GM21526 (cell line): ENCODE results near the gene IQCH.

ENCODE experiments used
- ATAC-seq: cut with Tn5 transposase; IDR thresholded peaks from one replicate; pipeline ENCODE4 v1.9.1; 2021; ENCODE audit warnings: moderate library complexity; ENCODE audit not compliant: unreplicated experiment, low FRiP score

IQCH gene

DNA sequence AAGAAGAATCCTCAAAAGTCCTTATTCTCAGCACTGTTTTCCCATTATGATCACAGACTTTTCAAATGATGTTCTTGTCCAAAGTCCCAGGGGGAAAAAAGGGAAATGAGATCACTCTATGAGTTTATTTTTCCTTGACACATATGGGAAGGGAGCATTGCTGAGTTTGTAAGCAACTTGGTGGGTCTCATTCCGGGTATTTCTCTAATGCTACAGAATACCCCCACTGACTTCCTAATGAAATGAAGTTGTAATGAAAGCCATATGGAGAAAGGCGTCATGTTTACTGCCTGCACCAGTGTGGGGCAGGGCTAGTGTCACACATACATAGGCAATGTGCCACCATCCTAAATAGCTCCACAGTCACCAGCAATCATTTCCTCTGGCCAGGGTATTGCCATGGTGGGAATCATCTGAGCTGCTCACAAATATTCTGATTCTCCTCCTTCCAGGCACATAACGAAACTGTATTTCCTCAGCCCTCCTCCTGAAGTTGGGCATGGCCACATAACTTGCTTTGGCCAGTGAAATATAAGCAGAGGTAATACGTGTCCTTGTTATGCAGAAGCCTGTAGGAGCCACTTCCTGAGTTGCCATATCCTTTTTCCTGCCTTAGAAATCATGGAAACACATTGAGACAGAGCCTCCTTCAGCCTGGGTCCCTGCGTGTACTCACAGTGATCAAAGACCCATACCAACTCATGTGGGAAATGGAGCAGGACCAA lies 225.4 kb downstream of the IQCH start:
- ATAC-seq: no peak

DNA sequence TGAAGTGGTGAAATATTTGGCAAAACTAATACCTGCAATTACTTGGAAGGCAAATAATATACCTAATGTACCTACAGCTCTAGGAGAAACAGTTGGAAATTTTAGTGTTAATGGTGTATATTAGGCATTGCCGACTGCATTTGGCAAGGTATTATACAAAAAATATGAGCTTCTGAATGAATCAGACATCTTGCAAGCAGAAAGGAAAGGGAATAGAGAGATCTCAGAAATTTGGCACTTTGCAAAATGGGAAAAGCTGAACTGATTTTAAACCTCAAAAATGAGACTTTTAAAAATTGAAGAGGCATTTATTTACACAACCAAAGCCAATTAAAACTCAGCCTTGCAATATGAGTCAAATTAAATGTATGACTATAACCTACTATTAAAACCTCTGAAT lies 226.2 kb downstream of the IQCH start:
- ATAC-seq: no peak

- no peak for ATAC-seq
Observed at GRCh38 chr15:67481680-67482079, 227.1 kb downstream of the IQCH start.

- ATAC-seq: no peak
Observed at GRCh38 chr15:67495585-67495984, 241.0 kb downstream of the IQCH start.

DNA sequence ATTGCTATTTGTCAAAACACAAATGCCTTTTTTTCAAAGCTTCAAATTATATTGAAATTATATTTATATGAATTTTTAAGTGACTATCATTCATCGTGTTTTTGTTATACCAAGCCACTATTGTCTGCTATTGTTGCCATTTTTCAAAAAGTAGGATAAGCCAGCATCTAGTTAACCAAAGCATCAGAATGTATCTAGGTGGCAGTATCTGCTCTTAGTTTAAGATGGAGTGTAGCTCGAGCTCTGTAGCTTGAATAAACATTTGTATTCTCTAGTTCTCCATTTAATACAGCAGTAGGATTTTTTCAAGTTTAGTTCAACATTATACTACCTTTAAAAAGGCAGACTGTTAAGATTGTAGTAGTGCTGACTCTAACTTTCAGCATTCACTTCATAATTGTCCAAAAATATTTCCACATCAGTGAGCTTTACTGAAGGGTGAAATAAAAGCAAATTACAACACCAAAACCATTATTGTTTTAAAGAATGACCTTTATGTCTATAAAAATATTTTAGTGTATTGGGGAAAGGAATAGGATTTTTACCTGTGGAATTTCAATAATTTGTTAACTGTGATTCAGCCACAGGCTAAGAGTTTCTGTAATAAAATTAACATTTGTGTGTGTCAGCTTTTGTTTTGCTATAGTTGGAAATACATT lies 246.7 kb downstream of the IQCH start:
- no peak for ATAC-seq

GRCh38 chr15:67501836-67502461 lies 247.4 kb downstream of the IQCH start:
- ATAC-seq: no peak

DNA sequence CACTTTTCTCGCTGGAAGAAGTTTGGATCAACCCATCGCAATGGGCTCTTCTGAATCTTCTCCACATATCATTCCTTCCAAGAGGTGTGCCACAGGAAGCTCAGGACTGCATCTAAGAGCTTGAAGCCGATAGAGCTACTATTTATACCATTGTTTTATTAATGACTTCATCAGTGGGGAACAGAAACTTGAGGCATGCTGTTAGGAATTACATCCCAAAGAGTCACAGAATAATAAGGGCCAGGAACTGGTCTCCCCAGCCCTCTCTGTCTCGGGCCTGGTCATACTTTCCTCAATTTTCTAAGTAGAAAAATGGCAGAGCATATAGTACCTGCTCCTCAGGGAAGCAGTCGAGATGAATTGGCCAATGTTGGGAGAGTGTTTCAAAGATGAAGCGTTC lies 249.5 kb downstream of the IQCH start:
- no peak for ATAC-seq

DNA sequence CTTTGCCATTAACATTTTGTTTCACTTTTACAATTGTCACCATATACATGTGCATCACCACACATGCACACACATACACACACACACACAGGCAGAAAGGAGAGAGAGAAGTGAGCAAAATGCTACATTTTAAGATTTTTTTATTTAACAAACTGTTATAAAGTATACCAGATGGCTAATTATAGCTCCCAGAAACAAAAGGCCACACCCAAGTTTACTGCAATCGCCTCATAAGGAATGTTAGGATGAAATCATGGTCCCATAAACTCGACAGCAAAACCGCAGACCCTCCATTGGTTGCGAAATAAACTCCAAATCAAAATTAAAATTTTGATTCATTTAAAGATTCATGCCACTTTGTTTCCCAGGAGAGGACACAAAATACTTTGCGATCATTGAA lies 250.2 kb downstream of the IQCH start:
- no peak for ATAC-seq

- no peak for ATAC-seq
Observed at GRCh38 chr15:67505675-67506572, 251.3 kb downstream of the IQCH start.

GRCh38 chr15:67506775-67507747 lies 252.5 kb downstream of the IQCH start:
- ATAC-seq: no peak

DNA sequence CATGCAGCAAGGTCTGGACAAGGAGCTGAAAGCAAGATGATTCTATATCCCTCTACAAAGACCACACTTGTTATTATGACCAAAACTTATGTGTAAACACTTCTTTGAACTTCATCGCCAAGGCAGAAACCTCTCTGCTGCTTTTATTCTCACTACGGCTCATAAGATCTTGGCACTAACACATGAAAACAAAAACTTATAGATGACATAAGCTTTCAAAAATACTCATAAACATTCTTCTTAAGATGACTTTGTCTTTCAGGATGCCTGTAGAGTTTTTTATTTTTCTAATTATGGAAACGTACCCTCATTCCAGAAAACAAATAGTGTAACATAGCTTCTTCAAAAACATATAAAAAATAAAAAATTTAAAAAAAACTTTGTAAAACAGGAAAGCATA lies 253.8 kb downstream of the IQCH start:
- ATAC-seq: no peak

- no peak for ATAC-seq
Observed at GRCh38 chr15:67509918-67510317, 255.3 kb downstream of the IQCH start.

- no peak for ATAC-seq
Observed at GRCh38 chr15:67510597-67511190, 256.1 kb downstream of the IQCH start.

DNA sequence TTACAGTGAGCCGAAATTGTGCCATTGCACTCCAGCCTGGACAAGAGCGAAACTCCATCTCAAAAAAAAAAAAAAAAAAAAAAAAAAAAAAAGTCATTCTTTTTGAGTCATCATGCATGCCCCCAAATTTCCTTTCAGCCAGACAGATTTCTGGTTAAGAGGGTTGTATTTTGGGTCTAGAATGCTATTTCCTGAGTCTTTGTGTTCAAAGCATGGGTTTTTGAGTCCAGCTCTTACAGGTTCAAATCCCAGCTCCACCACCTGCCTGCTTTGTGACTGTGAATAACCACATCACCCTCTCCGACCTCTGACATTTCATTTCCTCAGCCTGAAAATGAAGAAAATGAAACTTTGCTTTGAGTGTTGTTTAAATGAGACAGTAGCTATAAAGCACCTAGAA lies 257.0 kb downstream of the IQCH start:
- no peak for ATAC-seq

DNA sequence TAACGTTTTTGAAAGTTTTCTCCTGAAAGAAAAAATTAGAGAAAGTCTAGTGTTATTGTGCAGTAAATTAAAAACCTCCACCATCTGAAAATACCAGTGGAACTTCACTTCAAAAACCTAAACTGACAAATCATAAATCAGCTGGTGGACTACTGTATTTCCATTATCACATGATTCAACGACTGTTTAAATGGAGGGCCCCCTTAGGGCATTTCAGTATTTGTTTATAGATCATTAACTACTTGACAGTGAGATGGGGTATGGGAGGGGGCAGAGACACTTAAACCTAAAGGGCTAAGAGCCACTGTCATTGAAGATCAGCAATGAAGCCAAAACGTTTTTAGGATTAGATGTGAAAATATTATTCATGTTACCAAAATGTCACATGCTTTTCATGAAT lies 257.6 kb downstream of the IQCH start:
- no peak for ATAC-seq

DNA sequence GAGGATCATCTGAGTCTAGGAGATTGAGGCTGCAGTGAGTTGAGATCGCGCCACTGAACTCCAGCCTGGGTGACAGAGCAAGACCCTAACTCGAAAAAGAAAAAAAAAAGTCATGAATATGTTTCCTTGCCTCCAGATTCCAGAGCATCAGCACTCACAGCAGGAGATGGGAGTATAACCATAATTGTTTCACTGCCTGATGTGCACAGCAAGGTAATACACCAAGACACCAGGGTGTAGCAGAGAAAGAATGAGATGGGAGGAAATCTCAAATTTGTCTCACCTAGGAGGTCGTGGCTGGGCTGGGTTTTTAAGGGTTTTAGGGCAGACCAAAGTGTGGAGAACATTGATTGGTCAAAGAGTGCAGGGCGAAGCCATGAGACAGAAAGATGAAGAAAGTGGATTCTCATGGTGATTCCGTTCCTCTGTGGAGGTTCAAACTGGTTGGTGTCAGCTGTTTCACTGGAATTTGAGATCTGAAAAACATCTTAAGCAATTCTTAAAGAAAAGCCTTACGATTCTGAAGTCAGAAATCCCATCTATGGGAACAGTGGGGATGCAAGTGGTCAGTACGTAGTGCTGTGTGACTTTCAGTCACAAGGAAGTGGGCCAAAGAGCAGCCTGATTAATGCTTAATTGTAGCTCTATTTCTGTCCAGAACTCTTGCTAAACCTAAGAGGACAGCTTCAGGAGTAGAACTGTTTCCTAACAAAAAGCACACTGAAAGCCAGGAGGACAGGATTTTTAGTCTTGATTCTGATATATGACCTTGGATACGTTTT lies 258.5 kb downstream of the IQCH start:
- no peak for ATAC-seq

DNA sequence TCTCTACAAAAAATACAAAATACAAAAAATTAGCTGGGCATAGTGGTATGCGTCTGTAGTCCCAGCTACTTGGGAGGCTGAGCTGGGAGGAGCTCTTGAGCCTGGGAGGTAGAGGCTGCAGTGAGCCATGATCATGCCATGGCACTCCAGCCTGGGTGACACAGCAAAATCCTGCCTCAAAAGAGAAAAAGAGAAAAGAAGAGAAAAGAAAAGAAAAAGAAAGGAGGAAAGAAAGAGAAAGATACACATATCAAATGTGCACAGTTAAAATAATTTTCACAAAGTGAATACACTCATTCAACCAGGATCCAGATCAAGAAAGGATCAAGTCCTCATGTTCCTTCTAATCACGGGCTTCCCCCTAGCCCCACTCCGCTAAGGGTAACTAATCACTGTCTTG lies 260.5 kb downstream of the IQCH start:
- ATAC-seq: no peak

GRCh38 chr15:67515557-67515956 lies 261.0 kb downstream of the IQCH start:
- no peak for ATAC-seq
